Activated CD8-positive, alpha-beta memory T cell treated with anti-CD3 and anti-CD28 coated beads for 36 hours (primary cell): ENCODE data around the gene SLC38A5. TPM values are rescaled to one million over a fixed set of nuclear protein-coding genes. Genes with fewer than 3 reads are reported as not detected.

Source experiments
- CTCF ChIA-PET: fragments of 350-600 bp; sonication (Branson Sonifier 250); formaldehyde crosslinking; loops from one replicate; lab custom pipeline; 2021; ENCODE audit warnings: antibody characterized with exemption; lab: Charles Lee
- POLR2A ChIA-PET: fragments of 350-600 bp; sonication (Branson Sonifier 250); formaldehyde crosslinking; loops from one replicate; lab custom pipeline; 2021; ENCODE audit warnings: antibody characterized with exemption; lab: Charles Lee
- total RNA-seq, 2 experiments: library from RNA; stranded (reverse); gene quantifications; one replicate each; pipeline ENCODE4 v1.2.3, GENCODE V29; 2021

SLC38A5 gene
- total RNA-seq, 2 experiments from 2014 or later = 180 to 191 TPM

DNA sequence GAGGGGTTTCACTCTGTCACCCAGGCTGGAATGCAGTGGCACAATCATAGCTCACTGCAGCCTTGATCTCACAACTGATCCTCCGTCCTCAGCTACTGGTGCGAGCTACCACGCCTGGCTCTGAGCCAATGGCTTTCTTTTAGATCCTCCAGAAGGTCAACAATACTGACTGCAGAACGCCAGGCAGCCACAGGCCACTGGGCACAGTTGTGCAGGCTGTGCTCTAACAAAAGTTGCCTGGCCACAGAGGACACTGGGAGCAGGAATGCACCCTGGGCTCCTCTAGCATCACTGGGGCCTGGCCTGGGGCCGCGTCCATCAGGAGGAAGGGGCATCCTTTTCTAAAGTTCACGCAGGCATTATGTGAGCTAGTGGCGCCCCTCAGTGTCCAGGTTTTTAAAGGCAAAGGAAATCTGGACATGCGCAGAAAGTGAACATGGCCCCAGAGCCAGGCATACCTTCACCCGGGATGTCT is 23.9 kb upstream of the SLC38A5 start:
- ChIA-PET POLR2A (interaction anchor here (0.7 kb wide), 1 partner anchor 27 kb away, joined by 5 read pairs; no protein-coding TSS in a partner anchor), CTCF (no interaction called here)

DNA sequence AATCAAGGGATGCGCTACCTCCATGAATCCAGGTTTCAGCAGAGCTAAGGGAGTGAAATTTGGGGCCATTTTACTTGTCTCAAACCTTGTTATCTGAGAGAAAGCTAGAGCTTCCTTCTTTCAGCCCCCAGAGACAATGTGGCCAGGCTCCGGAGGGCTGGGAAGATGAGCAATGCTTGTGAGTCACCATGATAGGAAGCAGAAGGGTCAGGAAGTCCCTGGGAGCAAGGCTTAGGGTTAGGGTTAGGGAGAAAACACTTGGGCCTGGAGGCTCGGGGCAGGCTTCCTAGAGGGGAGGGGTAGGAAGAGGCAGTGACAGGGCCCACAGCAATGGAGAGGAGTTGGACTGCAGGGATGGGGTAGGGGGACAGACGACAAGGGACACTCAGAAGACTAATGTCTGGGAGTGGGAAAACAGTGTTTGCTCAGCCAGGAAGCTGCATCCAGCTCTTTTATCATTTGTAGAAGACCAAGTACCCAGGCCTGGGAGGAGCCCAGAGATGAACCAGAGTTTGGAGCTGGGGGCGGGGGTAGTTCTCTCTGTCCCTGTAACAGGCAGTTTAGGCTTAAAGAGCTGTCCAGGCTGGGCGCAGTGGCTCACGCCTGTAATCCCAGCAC is 22.3 kb upstream of the SLC38A5 start:
- ChIA-PET CTCF (no interaction called here), POLR2A (no interaction called here)

DNA sequence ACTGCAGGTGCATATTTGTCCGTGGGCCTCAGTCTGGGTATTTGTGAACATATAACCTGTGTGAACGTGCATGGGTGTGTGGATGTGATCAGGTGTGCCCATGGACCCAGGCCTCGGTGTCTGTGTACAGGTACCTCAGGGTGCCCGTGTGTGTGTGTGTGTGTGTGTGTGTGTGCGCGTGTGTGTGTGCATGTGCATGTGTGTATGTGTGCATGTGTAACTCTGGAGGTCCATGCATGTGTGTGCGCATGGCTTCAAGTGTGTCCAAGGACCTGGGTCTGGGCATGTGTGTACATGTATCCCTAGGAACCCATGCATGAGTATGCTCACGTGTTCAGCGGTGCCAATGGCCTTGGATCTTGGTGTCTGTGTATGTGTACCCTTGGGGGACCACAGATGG is 21.7 kb upstream of the SLC38A5 start:
- CTCF ChIA-PET = no interaction called here
- POLR2A ChIA-PET = no interaction called here

DNA sequence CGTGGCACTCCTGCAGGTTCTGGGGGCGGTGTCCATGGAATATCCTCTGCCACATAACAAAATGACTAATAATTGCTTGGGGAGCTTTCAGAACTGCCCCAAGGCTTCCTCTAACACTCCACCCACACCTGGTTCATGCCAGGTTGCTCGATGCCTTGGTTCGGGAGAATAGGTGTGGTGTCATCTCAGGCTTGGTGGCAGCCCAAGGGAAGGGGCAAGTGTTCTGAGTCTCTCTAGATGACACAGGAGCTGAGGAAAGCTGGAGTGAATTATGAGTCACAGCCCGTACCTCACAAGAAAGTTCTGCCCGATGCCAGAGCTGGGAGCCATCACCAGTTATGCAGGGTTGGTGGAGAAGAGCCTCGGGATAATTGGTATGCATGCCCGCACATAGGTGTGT is 20.6 kb upstream of the SLC38A5 start:
- POLR2A ChIA-PET = no interaction called here
- CTCF ChIA-PET = no interaction called here

DNA sequence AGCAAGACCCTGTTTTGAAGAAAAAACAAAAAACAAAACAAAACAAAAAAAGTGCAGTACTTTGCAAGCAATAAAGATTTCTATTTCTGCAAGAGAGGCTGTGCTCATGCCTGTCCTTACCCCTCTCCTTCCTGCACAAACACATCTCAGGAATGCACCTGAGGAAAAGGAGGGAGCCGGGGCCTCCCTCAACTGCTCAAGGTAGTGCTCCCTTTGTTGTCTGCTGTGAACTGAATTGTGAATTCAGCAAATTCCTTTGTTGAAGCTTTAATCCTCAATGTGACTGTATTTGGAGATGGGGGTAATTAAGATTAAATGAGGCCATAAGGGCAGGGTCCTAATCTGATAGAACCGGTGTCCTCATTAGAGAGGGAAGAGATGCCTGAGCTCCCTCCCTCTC is 19.8 kb upstream of the SLC38A5 start:
- ChIA-PET CTCF (no interaction called here), POLR2A (no interaction called here)

DNA sequence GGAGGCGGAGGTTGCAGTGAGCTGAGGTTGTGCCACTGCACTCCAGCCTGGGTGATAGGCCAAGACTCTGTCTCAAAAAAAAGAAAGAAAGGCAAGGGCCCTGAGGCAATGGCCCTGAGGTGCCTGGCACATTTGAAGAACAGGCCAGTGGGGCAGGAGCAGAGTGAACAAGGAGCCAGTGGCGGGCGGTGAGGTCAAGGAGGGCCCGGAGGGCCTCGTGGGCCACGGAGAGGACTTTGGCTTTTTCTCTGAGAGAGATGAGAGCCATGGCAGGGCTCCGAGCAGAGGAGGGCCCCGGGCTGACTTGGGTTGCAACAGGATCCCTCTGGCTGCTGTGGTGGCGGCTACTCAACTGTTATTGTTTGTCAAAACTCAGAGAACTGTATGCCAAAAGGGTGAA is 19.2 kb upstream of the SLC38A5 start:
- POLR2A ChIA-PET = no interaction called here
- CTCF ChIA-PET = no interaction called here

DNA sequence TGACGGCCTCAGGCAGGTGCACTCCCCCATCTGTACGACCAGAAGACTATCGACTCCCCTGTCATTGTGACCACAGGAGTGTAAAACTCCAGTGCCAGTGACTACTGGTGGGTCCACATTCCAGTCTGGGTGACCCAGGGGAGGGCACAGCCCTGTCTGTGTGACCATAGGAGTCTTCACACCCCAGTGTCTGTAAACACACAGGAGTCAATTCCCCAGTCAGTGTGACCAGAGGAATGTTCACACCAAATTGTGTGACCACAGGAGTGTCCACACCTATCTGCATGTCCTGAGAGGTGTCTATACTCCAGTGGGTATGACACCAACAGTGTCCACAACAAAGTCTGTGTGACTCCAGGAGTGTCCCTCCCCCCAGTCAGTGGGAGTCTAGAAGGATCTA is 18.0 kb upstream of the SLC38A5 start:
- POLR2A ChIA-PET = no interaction called here
- CTCF ChIA-PET = no interaction called here

DNA sequence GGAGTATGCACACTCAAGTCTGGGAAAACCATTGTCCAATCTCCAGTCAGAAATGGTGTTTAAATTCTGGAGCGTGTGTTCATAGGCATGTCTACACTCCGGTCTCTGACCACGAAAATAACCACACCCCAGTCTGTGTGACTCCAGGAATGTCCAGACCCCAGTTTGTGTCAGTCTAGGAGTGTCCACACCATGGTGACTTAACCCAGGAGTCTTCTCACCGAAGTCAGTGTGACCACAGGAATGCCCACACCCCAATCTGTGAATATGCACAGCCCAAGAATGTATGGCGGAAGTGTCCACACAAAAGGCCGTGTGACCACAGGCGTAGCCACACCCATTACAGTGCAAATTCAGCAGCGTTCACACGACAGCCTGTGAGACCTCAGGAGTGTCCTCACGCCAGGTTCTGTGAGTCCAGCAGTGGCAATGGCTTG is 17.3 kb upstream of the SLC38A5 start:
- ChIA-PET CTCF (no interaction called here), POLR2A (no interaction called here)

DNA sequence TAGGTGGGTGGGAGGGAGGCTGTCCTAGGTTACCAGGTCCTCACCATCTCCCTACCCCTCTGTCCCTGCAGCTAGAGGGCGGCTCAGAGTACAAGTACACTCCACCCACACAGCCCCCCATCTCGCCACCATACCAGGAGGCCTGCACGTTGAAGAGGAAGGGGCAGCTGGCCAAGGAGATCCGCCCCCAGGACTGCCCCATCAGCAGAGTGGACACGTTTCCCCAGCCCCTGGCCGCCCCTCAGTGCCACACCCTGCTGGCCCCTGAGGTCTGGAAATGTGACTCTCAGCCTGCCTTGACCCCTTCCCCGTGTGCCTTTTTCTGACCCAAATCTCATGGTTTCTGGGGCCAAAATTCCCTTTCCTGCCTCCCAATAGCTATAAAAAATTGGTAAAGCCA is 12.5 kb upstream of the SLC38A5 start:
- ChIA-PET CTCF (no interaction called here), POLR2A (no interaction called here)

DNA sequence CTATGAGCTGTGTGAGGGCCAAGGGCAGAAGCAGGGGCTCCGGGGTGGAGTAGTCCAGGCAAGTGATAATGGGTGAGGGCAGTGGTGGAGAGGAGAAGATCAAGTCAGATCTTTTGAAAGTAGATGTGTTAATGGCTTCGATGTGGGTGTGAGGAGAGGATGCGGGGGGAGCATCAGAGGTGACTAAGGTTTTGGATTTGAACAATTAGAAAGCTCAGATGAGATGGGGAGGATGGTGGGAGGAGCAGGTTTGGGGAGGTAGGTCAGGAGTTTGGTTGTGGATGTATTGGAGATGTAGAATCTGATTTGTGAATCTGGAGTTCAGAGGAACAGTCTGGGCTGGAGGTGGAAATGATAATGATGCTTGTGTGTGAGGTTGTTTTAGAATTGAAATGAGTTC is 10.5 kb upstream of the SLC38A5 start:
- POLR2A ChIA-PET = interaction anchor here (0.8 to 1.0 kb wide), 2 partner anchors 12 to 21 kb away, joined by 3 read pairs; no protein-coding TSS in a partner anchor
- CTCF ChIA-PET = no interaction called here

DNA sequence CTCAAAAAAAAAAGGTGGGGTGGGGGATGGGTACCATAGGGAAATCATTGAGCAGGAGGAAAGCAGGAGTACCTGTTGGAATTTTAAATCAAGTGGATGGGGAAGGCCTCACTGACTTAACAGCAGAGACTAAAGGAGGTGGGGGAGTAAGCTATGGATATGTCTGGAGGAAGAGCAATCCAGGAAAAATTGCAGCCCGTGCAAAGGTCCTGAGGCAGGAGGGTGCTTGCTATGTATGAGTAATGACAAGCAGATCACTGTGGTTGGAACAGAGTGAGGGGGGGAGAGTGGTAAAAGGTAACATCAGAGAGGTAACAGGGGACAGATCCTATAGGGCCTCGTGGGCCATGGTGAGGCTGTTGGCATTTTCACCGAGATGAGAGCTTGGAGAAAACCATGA is 10.1 kb upstream of the SLC38A5 start:
- POLR2A ChIA-PET = interaction anchor here (0.8 to 1.0 kb wide), 2 partner anchors 12 to 21 kb away, joined by 3 read pairs; no protein-coding TSS in a partner anchor
- CTCF ChIA-PET = no interaction called here

DNA sequence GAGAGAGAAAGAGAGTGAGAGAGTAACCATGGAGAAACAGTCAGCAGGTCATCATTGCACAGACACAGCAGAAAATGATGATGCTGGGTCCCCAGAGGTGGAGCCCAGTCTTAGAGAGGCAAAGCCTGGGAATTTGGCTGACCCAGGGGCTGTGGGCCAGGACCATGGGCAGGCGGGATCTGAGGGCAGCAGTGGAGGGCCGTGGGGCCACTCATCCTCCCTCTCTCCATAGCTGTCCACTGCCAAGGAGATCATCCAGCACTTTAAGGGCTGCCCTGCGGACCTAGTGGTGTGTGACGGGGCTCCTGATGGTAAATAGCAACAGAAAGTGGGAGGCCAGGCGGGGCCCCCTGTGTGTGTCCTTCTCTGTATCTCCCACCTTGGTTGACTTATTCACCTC is 8.7 kb upstream of the SLC38A5 start:
- ChIA-PET CTCF (no interaction called here), POLR2A (no interaction called here)

DNA sequence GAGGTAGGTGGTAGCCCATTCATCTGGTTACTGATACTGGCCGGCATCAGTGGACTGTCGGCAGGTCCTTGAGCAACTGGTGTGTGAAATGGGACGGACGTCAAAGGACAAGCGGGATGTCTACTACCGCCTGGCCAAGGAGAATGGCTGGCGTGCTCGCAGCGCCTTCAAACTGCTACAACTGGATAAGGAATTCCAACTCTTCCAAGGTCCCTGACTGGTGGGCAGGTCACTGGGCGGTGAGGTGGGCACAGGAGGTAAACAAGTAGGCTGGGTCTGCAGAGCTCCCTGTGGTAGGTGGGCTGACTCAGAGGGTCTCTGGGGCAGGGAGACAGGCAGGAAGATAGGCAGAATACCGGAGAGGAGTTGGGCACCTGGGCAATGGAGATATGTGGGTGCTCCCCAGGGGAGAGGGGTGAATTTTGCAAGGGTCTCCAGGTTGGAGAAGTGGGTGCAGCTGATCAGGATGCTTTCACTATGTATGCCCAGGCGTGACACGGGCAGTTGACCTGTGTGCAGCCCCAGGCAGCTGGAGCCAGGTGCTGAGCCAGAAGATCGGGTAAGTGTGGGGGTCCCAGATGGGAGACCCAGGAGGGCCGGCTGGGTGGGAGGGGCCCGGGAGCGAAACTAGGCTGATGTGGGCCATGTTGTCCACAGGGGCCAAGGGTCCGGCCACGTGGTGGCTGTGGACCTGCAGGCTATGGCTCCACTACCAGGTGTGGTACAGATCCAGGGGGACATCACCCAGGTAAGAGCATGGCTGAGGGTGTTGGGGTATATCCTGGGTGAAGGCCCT is 8.1 kb upstream of the SLC38A5 start:
- POLR2A ChIA-PET = no interaction called here
- CTCF ChIA-PET = no interaction called here

DNA sequence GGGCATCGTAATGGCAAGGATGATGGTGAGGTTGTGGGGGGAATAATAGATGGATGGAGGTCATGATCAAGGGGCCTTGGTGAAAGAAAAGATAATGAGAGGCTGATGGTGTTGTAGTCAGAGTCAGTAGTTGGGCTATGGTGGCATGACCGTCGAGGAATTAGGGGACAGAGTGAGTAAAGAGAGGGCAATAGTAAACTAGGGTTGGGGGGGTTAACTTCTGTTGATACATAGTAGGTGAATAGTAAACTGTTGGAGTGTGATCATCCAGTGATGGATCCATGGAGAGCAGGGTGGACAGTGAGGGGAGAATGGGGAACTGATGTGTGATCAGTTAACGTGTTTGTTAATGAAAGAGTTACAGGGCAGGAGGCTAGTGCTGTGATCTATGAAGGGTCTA is 6.9 kb upstream of the SLC38A5 start:
- POLR2A ChIA-PET = no interaction called here
- CTCF ChIA-PET = no interaction called here

DNA sequence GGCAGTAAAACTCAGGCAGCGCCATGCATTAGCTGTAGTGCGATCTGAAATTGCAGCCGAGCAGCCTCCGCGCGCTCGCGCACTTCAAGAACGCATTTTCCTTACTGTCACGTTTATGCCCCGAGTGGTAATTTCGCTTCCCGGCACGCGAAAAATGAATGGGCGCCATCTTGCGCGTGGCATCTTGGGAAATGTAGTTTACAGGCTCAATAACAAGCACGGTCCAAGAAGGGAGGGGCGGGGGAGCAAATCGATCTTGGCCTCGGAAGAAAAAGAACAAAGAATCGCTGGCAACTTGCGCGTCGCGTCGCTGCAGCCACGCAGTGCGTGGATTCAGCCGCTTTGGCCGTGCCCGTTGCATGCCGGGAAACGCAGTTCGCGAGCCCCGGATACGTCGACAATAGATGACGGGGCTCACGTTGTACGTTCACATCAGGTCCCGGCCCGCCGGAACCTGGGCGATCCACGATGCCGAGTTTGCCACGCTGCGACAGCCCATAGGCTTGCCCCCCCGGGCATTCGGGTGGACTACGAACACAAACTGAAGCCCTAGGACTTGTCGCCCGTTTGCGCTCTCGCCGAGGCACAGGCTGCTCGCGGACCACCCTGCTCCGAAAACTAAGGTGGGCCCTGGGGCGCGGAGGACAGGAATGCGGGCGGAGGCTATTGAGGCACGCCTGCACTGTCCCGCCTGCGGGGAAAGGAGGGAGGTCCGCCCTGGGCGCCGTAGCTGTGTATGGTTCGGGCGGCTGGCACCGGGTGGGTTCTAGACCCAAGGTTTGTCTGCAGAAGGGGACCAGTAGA is 5.9 kb upstream of the SLC38A5 start, which contains the start of gene FTSJ1:
TSS of gene FTSJ1 (plus strand) at position 426 of the 804 bp plus-strand sequence. CDS start 1,849 bp downstream, outside the sequence.
- ChIA-PET CTCF (no interaction called here), POLR2A (no interaction called here)

DNA sequence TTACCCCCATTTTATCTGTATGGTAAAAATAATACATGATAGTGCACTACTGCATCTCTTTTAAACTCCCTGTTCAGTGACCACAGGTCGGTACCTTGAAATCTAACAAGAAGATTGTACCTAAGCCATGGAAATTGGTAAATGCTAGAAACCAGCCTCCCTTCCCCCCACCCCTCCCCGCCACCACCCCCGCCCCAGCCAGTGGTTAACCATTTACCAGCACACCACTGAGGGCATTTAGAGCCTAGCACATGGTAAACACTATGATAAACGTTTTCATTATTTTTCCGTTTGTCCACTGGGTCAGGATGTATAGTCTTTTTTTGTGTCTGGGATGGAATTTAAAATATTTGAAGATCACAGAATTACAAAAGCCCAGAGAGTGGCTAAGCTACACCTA is 5.2 kb upstream of the SLC38A5 start:
- POLR2A ChIA-PET = interaction anchor here (1.0 kb wide), 1 partner anchor 64 kb away, joined by 3 read pairs; the partner anchor contains the start of gene TBC1D25

DNA sequence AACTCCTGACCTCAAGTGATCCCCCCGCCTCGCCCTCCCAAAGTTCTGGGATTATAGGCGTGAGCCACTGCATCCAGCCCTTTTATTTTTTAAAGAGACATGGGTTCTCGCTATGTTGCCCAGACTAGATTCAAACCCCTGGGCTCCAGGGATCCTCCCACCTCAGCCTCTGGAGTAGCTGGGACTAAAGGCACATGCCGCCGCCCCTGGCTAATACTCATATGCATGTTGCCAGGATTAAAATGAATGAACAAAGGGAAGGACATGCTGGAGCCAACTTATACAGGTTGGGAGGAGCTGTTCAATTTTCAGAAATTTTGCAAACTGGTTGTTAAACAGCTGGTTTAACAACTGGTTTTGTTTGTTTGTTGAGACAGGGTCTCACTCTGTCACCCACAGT is 4.5 kb upstream of the SLC38A5 start:
- CTCF ChIA-PET = interaction anchor here (0.6 kb wide), 1 partner anchor 28 kb away, joined by 3 read pairs; no protein-coding TSS in a partner anchor

More for the DNA sequence above, 5.2 kb upstream of the SLC38A5 start:
- CTCF ChIA-PET = no interaction called here

DNA sequence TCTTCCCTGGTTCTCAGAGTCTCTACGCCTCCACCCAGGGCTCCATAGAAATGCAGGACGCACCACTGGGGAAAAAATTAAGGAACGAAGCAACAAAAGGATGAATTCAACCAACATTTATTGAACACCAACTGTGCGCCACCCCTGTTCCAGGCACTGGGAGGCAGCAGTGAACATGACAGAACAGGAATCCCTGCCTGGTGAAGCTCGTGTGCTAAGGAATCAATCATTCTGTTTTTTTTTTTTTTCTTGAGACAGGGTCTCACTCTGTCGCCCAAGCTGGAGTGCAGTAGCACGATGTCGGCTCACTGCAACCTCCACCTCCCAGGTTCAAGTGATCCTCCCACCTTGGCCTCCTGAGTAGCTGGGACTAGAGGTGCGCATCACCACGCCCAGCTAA is 4.1 kb upstream of the SLC38A5 start:
- POLR2A ChIA-PET = no interaction called here
- CTCF ChIA-PET = no interaction called here

More for the DNA sequence above, 4.5 kb upstream of the SLC38A5 start:
- POLR2A ChIA-PET = interaction anchor here (1.0 kb wide), 1 partner anchor 65 kb away, joined by 3 read pairs; the partner anchor contains the start of gene TBC1D25

DNA sequence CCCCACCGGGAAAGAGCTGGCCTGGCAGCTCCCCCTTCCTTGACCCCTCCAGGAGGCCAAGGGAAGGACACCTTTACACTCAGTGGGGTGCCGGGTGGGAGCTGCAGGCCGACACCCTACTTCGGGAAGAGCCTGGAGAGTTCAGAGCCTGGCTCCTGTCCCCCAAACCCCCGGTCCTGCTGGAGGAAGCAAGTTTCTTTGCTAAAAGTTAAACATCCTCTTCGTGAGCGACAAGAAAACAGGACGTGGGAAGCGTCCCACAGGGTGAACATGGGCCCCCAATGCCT is 3.6 kb upstream of the SLC38A5 start:
- ChIA-PET POLR2A (no interaction called here), CTCF (no interaction called here)
